HG02884 (cell line): ENCODE data around the gene ZNF70.

Source experiments
- ATAC-seq: cut with Tn5 transposase; IDR thresholded peaks from one replicate; pipeline ENCODE4 v1.9.1; 2021; ENCODE audit warnings: mild to moderate bottlenecking, moderate library complexity; ENCODE audit not compliant: unreplicated experiment

Gene ZNF70

GRCh38 chr22:23779731-23780130, 28.8 kb upstream of the ZNF70 start:
- ATAC-seq, result no peak

DNA sequence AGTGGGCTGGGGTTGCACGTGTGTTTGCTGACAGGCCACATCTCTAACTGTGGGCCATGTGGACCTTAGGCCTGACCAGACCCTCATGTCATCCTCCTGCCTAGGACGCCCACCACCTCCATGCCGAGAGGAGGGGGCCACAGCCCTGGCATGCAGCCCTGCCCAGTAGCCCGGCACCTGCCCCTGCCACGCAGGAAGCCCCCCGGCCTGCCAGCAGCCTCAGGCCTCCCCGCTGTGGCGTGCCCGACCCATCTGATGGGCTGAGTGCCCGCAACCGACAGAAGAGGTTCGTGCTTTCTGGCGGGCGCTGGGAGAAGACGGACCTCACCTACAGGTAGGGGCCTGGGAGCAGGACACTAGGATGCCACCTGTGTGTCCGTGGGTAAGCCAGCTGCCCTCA, 28.2 kb upstream of the ZNF70 start:
- ATAC-seq, result no peak

GRCh38 chr22:23778577-23778900, 27.6 kb upstream of the ZNF70 start:
- ATAC-seq, result no peak

DNA sequence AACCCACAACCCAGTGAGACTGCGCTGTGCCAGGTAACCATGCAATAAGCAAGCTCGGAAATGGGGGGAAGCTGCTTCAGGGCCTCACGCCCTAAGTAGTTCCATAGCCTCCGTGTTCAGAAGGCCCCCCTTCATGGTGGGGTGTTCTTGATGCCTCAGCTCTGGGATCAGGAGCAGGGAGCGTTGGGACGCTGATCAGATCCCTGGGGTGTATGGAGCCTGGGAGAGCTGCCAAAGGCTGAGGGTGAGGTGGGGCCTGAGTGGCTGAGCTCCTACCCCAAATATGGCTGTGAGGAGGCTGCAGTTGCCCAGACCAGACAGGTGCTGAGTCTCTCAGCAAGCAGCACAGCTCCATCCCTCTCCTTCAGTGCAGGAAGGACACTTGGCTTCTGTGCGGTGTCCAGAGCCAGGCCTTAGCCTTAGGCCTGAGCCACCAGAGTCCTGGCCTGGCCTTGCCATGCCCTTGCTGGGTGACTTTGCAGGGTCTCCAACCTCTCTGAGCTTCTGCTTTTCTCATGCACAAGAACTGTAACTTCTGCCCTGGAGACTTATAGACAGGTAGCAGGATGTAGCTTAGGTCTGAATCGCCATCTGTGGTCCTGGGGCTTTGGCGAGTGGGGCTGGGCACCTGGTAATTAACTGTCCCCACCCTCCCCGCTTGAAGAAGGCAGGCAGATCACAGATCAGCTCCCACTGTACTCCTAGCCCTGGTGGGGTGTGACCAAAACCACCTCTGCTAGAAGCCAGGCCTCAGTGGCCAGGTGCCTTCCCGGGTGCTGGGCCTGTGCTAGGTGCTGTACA, 27.1 kb upstream of the ZNF70 start:
- ATAC-seq, result no peak

- ATAC-seq, result no peak
Observed at GRCh38 chr22:23775779-23776375, 25.0 kb upstream of the ZNF70 start.

DNA sequence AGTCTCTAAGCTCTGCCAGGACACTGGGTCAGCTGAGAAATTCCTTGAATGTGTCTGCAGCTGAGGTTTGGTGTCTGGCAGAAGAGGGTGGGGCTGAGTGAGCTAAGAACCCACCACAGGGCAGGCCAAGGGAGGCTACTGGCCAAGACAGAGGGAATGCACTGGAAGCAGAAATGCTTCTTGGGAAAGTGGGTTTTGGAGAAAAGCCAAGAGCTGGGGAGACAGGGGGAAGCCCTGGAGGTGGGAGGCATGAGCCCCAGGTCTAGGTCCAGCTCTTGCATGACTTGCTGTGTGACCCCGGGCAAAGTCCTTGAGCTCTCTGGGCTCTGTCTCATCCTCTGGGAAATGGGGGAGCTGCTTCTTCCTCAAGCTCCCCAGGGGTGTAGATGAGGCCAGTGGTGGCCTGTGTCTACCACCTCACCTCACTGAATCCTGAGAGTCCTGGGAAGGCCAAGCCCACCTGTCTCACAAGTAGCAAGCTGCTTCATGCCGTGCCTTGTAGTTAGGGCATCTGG, 24.1 kb upstream of the ZNF70 start:
- no peak for ATAC-seq

- no peak for ATAC-seq
Observed at GRCh38 chr22:23774114-23774921, 23.4 kb upstream of the ZNF70 start.

DNA sequence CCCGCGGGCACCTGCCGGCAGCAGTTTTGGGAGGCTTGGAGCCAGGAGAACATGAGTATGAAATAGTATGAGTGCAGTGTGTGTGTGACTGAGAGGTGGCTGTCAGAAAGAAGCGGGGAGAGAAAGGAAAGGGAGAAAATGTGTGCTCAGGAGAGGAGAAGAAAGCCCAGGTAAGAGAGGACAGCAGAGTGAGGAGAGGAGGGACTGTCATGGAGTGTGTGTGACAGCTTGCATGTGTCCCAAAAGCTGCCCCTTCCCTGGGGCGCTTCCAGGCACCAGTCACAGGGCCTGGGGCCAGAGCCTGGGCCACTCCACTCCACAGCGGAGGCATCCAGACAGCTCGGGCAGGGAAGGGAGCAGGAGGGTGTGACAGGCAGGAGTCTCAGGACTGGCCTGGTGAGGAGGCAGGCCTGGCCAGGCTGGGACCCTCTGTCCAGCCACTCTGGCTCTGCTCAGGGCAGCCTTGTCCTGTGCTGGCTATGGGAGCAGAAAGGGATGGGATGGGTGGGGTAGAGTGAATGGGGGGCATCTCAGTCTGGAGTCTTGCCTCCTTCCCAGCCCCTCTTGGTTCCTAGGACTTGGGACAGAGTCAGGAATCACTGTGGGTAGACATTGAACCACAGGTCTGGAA, 22.7 kb upstream of the ZNF70 start:
- no peak for ATAC-seq

DNA sequence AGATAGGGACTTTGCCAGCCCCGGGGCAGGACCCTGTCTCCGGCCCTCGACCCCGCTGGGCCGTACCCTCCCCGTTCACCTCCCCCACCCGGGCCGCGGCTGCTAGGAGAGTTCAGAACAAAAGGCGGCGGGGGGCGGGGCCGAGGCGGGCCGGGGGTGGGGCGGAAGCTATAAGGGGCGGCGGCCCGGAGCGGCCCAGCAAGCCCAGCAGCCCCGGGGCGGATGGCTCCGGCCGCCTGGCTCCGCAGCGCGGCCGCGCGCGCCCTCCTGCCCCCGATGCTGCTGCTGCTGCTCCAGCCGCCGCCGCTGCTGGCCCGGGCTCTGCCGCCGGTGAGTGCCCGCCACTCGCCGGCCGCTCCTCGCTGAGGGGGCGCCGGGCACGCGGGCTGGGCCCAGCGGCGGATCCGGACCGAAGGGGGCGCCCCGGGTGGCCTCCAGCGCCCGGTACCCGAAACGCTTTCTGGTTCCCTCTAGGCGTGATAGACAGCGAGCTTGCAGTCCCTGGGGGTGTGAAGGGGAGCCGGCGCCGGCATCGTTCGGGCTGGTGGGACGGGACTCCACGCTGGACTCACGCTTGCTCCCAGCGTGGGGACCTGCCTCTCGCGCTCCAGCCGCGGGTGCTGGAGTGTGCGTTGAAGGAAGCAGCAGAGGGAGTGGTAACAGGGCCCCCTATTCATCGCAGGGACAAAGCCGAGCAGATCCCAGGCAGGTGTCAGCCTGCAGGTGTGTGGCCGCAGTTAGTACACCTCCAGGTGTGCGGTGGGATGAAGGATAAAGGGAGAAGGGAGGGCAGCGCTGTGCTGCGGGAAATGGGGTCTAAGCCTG, 21.9 kb upstream of the ZNF70 start, which contains the start of gene MMP11:
TSS of gene MMP11 (plus strand) at position 201 of the 825 bp plus-strand sequence. CDS start at position 223, 22 bp downstream.
- ATAC-seq, result no peak

GRCh38 chr22:23772315-23772648, 21.4 kb upstream of the ZNF70 start:
- no peak for ATAC-seq

- ATAC-seq, result no peak
Observed at GRCh38 chr22:23769321-23769965, 18.5 kb upstream of the ZNF70 start.

GRCh38 chr22:23767673-23768548, 17.0 kb upstream of the ZNF70 start, which contains the start of gene CHCHD10:
TSS of gene CHCHD10 (minus strand) at chr22:23767972. CDS start at chr22:23767874, 98 bp downstream.
- no peak for ATAC-seq

DNA sequence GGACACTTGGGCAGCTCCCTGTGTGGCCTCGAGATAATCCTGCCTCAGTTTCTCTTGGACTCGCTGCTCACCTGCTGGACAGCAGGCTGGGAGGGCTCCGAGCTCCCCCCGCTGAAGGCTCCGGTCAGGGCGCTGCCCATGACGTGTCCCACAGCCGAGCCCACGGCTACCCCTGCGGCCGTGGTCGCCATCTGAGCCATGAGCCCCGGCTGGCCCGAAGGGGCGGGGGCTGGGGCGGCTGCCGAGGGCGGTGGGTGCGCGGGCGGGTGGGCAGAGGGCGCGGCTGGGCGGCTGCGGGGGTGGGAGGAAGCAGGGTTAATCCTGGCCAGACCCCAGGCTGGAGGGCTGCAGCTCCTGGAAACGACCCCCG, 16.4 kb upstream of the ZNF70 start:
- ATAC-seq, result no peak

- ATAC-seq, result no peak
Observed at GRCh38 chr22:23764899-23765881, 14.3 kb upstream of the ZNF70 start.

DNA sequence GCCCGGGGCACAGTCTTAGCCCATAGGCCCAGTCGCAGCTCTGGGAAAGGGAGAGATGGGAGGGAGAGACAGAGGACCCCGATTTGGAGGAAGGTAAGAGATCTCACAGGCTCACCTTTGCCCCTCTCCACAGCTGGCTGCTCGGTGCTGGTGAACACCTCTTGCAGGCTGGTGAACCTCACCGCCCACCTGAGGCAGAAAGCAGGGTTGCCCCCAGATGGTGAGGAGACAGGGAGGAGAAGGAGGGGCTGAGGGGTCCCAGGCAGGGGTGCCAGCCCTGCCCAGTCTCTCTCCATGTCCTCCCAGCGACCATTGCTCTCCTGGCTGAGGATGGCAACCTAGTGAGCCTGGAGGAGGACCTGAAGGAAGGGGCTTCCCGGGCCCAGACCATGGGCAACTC, 13.0 kb upstream of the ZNF70 start:
- no peak for ATAC-seq

DNA sequence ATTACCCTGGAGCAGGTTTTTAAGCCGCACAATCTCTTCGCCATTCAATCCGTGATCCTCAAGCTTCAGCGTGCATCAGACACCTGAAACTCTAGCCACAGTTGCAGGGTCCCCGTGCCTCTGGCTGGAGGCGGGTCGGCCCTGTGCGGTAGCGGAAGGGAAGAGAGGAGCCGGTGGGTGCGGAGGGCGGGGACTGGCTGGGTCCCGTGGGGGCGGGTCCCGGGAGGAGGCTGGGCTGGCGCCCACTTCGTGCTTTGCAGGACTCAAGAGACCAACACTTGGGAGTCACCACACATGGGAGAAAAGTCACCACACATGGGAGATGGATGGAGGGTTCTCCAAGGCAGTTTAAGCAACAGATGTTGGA, 12.7 kb upstream of the ZNF70 start:
- no peak for ATAC-seq

DNA sequence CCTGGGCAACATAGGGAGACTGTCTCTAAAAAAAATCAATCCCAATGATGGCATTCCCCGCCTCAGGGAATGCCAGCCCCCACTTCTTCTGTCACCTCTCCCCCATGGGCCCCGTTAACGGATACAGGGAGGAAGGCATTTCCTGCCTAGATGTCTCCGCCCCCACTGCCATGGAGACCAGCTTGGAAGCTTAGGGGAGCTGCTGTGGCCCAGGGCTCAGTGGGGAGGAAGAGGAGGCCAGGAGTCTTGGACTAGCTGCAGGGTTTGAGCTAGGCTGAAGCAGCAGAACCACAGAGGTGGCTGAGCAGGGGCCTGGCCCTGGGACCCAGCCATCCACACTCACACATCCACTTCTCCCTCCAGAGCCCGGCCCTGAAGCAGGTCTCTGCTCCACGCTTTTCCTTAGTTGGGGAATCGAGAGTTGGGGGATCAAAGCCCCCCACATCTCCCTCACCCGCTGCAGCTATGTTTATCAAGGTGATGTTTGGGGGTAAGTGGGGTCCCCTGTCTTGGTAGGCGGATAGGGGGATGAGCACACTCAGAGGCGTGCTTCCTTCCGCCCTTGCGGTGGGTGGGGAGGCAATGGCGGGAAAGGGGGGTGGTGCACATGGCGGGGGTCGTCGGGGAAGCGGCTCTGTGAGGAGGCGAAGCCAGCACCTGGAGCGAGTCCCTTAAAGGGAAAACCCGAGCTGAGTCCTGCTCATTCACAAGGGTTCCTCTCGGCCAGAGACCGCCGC, 12.1 kb upstream of the ZNF70 start, which contains the start of gene C22orf15:
TSS of gene C22orf15 (plus strand) at position 149 of the 737 bp plus-strand sequence. CDS start at position 466, 317 bp downstream.
- no peak for ATAC-seq
